Epithelial cell of proximal tubule (primary cell): Measurements from ENCODE around the gene TNFRSF19. TPM values are rescaled to one million over a fixed set of nuclear protein-coding genes. Genes with fewer than 3 reads are reported as not detected.
A peak's percentile ranks its signal among the peaks of the same experiment; 100 is the strongest.

ENCODE experiments used
- DNase-seq: peaks from one replicate; pipeline ENCODE4 v3.0.0-alpha.2; 2011; ENCODE audit warnings: low read depth
- H3K4me3 ChIP-seq: 2 replicates; pipeline ENCODE4 v1.5.1; 2011; ENCODE audit warnings: low read depth, mild to moderate bottlenecking, low read length
- CTCF ChIP-seq: conservative IDR thresholded peaks from 2 replicates; pipeline ENCODE4 v1.5.1; 2012; ENCODE audit warnings: low read depth, mild to moderate bottlenecking, low read length
- total RNA-seq: library from RNA; depleted of rRNA; stranded (reverse); fragments of >200 nt; gene quantifications from 2 replicates; pipeline ENCODE4 v1.2.3, GENCODE V29; 2015

TNFRSF19 gene
- total RNA-seq, 1 donor from 2014 or later = 8.4 TPM

GRCh38 chr13:23652909-23653726, 82.9 kb downstream of the TNFRSF19 start:
- H3K4me3 ChIP-seq = no peak overlapping the region
- no peak for TF ChIP-seq CTCF
- DNase-seq = no peak

GRCh38 chr13:23654111-23655110, 84.2 kb downstream of the TNFRSF19 start:
- no peak for DNase-seq
- H3K4me3 ChIP-seq = no peak overlapping the region

GRCh38 chr13:23655321-23655720, 85.1 kb downstream of the TNFRSF19 start:
- DNase-seq = peak; percentile 10
- H3K4me3 ChIP-seq = no peak overlapping the region
- TF ChIP-seq CTCF = no peak

More at GRCh38 chr13:23654111-23655110, 84.2 kb downstream of the TNFRSF19 start:
- TF ChIP-seq CTCF = no peak

GRCh38 chr13:23656637-23657371, 86.6 kb downstream of the TNFRSF19 start:
- no peak for DNase-seq
- no peak for TF ChIP-seq CTCF
- no peak overlapping the region for H3K4me3 ChIP-seq

- no peak for TF ChIP-seq CTCF
- DNase-seq = no peak
- H3K4me3 ChIP-seq = no peak overlapping the region
Measured at GRCh38 chr13:23658929-23659541, 88.8 kb downstream of the TNFRSF19 start.

- no peak for DNase-seq
- no peak overlapping the region for H3K4me3 ChIP-seq
- TF ChIP-seq CTCF = no peak
Measured at GRCh38 chr13:23660249-23660648, 90.0 kb downstream of the TNFRSF19 start.
